GM10266 (cell line): ENCODE data around the gene SLC41A3.

Experiments
- DNase-seq: peaks from one replicate; pipeline ENCODE4 v3.0.0; 2012; ENCODE audit errors: extremely low spot score
- CTCF ChIP-seq: IDR thresholded peaks from 2 replicates; pipeline ENCODE4 v1.5.1; 2012; ENCODE audit warnings: mild to moderate bottlenecking, low read depth; ENCODE audit not compliant: control insufficient read depth, insufficient read depth; ENCODE audit errors: missing control alignments

The SLC41A3 gene

GRCh38 chr3:126063358-126063965, 20.5 kb downstream of the SLC41A3 start:
- no peak for TF ChIP-seq CTCF
- no peak for DNase-seq

- TF ChIP-seq CTCF: no peak
- DNase-seq: no peak
Measured at GRCh38 chr3:126061301-126062032, 22.5 kb downstream of the SLC41A3 start.

GRCh38 chr3:126060613-126061145, 23.2 kb downstream of the SLC41A3 start:
- DNase-seq: no peak
- no peak for TF ChIP-seq CTCF

GRCh38 chr3:126058666-126059065, 25.3 kb downstream of the SLC41A3 start:
- TF ChIP-seq CTCF: no peak
- DNase-seq: no peak

- no peak for DNase-seq
- TF ChIP-seq CTCF: no peak
Measured at GRCh38 chr3:126057936-126058335, 26.0 kb downstream of the SLC41A3 start.

GRCh38 chr3:126057501-126057819, 26.5 kb downstream of the SLC41A3 start:
- TF ChIP-seq CTCF: no peak
- no peak for DNase-seq
